Tibial artery (tissue), 4 donors: ENCODE results near the gene PAQR5.

Source experiments
- DNase-seq, 2 donors: peaks; one replicate each; pipeline ENCODE4 v3.0.0-alpha.2; 2019
- H3K27ac ChIP-seq, 2 donors: fragments of 200-600 bp; sonication (generic) in 1 of 2; 1 replicate in 1 of 2; 2 replicates in 1 of 2; pipeline ENCODE4 v1.5.1; 2018 to 2019; ENCODE audit warnings: mild to moderate bottlenecking in 1 of 2
- H3K27me3 ChIP-seq, 2 donors: fragments of 200-600 bp; sonication (generic) in 1 of 2; one replicate each; pipeline versions ENCODE4 v1.5.1 to v1.6.0; 2016 to 2019
- H3K36me3 ChIP-seq, 3 donors: fragments of 200-600 bp; sonication (generic) in 2 of 3; one replicate each; pipeline ENCODE4 v1.5.1; 2016 to 2019; ENCODE audit warnings: mild to moderate bottlenecking in 2 of 3
- H3K4me1 ChIP-seq, 4 donors: fragments of 200-600 bp; sonication (generic) in 2 of 4; 1 replicate in 3 of 4; 2 replicates in 1 of 4; pipeline ENCODE4 v1.5.1; 2016 to 2019
- H3K4me3 ChIP-seq, 2 donors: fragments of 200-600 bp; sonication (generic) in 1 of 2; 1 replicate in 1 of 2; 2 replicates in 1 of 2; pipeline ENCODE4 v1.5.1; 2018 to 2019; ENCODE audit warnings: mild to moderate bottlenecking in 2 of 2
- H3K9me3 ChIP-seq, 3 donors: fragments of 200-600 bp; sonication (generic) in 1 of 3; one replicate each; pipeline ENCODE4 v1.5.1; 2016 to 2019
- CTCF ChIP-seq, 2 experiments: fragments of 200-600 bp in 1 of 2; fragments of 450-650 bp in 1 of 2; IDR thresholded peaks; one replicate each; pipeline ENCODE4 v1.5.1; 2017 to 2019; ENCODE audit warnings: antibody characterized with exemption in 2 of 2, mild to moderate bottlenecking in 1 of 2, moderate library complexity in 1 of 2
- intact Hi-C: fragments of 100-400 bp; cut with DNase I; formaldehyde crosslinking; loops from one replicate; pipeline ENCODE4 v1.15.0; 2023; ENCODE audit warnings: low total_unique reads

PAQR5 gene

GRCh38 chr15:69305933-69306568, 7.3 kb downstream of the PAQR5 start:
- H3K27ac ChIP-seq: no peak overlapping the region
- no peak for DNase-seq
- no peaks in the 10 kb centered on the region for H3K36me3 ChIP-seq
- no peak overlapping the region for H3K4me3 ChIP-seq
- peaks cover 0 to 23% of the 10 kb centered on the region in 2 donors for H3K27me3 ChIP-seq
- TF ChIP-seq CTCF (IDR thresholded peaks at IDR 0.05): no peak
- H3K9me3 ChIP-seq: no peaks in the 10 kb centered on the region
- intact Hi-C loops: no loop called here
- H3K4me1 ChIP-seq: no peaks in the 10 kb centered on the region

- Histone ChIP-seq H3K4me1 (no peaks in the 10 kb centered on the region), H3K27me3 (peaks cover 0 to 6% of the 10 kb centered on the region in 2 donors), H3K9me3 (no peaks in the 10 kb centered on the region), H3K27ac (no peak overlapping the region), H3K4me3 (no peak overlapping the region), H3K36me3 (no peaks in the 10 kb centered on the region)
- DNase-seq: peak in 1 of 2 donors; percentile 4
- TF ChIP-seq CTCF (IDR thresholded peaks at IDR 0.05): no peak
- intact Hi-C loops: no loop called here
Measured at GRCh38 chr15:69307939-69308338, 9.2 kb downstream of the PAQR5 start.

GRCh38 chr15:69308949-69309348, 10.2 kb downstream of the PAQR5 start:
- no peak for TF ChIP-seq CTCF (IDR thresholded peaks at IDR 0.05)
- Histone ChIP-seq H3K4me3 (no peak overlapping the region), H3K36me3 (no peaks in the 10 kb centered on the region), H3K27ac (no peak overlapping the region), H3K4me1 (no peaks in the 10 kb centered on the region), H3K9me3 (no peaks in the 10 kb centered on the region), H3K27me3 (no peaks in the 10 kb centered on the region)
- DNase-seq: peak in 1 of 2 donors; percentile 29
- intact Hi-C loops: no loop called here

- intact Hi-C loops: no loop called here
- DNase-seq: peak in 1 of 2 donors; percentile 12
- Histone ChIP-seq H3K27me3 (no peaks in the 10 kb centered on the region), H3K27ac (no peak overlapping the region), H3K4me1 (no peaks in the 10 kb centered on the region), H3K36me3 (no peaks in the 10 kb centered on the region), H3K4me3 (no peak overlapping the region), H3K9me3 (no peaks in the 10 kb centered on the region)
- TF ChIP-seq CTCF (IDR thresholded peaks at IDR 0.05): no peak
Measured at GRCh38 chr15:69311319-69311721, 12.6 kb downstream of the PAQR5 start.

- intact Hi-C loops: no loop called here
- Histone ChIP-seq H3K27me3 (peaks cover 0 to 5% of the 10 kb centered on the region in 2 donors), H3K27ac (no peak overlapping the region), H3K9me3 (no peaks in the 10 kb centered on the region), H3K4me3 (no peak overlapping the region), H3K36me3 (no peaks in the 10 kb centered on the region), H3K4me1 (no peaks in the 10 kb centered on the region)
- DNase-seq: peak in 1 of 2 donors; percentile 25
- no peak for TF ChIP-seq CTCF (IDR thresholded peaks at IDR 0.05)
Measured at GRCh38 chr15:69313432-69314000, 14.8 kb downstream of the PAQR5 start.
